ENCODE results near the gene TMEM150A.

DNA sequence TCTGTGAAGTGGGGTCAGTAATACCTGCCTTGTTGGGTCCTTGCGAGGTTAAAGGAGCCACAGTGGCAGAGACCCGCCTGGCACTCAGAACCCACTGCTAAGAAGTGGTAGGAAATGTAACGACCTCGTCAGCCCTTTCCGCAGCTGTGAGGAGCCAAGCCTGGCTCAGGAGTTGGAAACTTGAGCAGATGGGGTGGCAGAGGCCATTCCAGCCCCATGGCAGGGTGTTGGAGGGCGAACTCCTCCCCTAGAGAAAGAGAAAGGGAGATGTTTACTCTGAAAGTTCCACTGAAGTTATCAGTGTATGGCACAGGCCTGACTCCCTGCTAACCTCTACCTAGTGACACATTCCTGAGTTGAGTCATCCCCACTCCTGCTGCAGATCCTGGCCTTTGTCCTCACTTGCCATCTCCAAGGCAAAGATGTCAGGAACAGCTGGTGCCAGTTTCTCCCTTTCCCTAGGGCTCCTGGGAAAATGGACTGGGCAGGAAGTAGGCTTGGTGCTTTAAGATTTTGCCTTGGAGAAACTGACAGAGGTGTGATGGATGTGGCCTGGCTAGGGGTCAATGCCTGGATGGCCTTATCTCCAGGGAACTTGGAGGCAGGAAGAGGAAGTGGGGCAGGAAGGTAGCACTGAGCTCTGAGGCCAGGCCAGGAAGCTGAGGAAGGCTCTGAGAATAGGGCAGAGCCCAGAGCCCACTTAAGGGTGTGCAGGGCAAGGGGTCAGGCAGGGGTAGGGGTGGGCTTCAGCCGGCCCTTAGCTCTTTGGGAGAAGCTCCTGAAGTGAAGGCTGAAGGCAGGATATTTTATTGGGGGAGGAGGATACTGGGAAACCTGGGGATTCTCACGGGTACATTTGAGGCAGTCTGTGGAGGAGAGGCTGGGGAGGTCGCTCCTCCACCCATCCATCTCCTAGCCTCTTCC lies 17.4 kb downstream of the TMEM150A start:
- TF ChIP-seq, protein P1, sequence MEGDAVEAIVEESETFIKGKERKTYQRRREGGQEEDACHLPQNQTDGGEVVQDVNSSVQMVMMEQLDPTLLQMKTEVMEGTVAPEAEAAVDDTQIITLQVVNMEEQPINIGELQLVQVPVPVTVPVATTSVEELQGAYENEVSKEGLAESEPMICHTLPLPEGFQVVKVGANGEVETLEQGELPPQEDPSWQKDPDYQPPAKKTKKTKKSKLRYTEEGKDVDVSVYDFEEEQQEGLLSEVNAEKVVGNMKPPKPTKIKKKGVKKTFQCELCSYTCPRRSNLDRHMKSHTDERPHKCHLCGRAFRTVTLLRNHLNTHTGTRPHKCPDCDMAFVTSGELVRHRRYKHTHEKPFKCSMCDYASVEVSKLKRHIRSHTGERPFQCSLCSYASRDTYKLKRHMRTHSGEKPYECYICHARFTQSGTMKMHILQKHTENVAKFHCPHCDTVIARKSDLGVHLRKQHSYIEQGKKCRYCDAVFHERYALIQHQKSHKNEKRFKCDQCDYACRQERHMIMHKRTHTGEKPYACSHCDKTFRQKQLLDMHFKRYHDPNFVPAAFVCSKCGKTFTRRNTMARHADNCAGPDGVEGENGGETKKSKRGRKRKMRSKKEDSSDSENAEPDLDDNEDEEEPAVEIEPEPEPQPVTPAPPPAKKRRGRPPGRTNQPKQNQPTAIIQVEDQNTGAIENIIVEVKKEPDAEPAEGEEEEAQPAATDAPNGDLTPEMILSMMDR (IDR thresholded peaks at IDR 0.05), result no peak
- no peak for TF ChIP-seq POLR2A (IDR thresholded peaks at IDR 0.05)
- no peak for TF ChIP-seq EP300 (IDR thresholded peaks at IDR 0.05)

All from sigmoid colon (tissue), 4 donors.